Erythroblast (primary cell): ENCODE data around the gene ARCN1.

Source experiments
- GATA1 ChIP-seq: IDR thresholded peaks from 2 replicates; pipeline ENCODE4 v1.6.1; 2011; ENCODE audit warnings: low read depth, mild to moderate bottlenecking, control low read depth, low read length, moderate library complexity
- POLR2A ChIP-seq: IDR thresholded peaks from 2 replicates; pipeline ENCODE4 v1.6.1; 2011; ENCODE audit warnings: mild to moderate bottlenecking, low read length

GRCh38 chr11:118621784-118622375 is 49.7 kb downstream of the ARCN1 start:
- TF ChIP-seq POLR2A: no peak
- no peak for TF ChIP-seq GATA1
